Activated gamma-delta T cell treated with Interleukin-2 at 50 U/mL for 16 hours (primary cell): ENCODE data around the gene TKTL1.
A peak's percentile ranks its signal among the peaks of the same experiment; 100 is the strongest.
"Not testable (repeated sequence)": the region's sequence is repeated elsewhere in the genome, so short reads cannot be mapped to it uniquely, and the experiment has no call there.

Experiments
- DNase-seq: peaks from one replicate; pipeline ENCODE4 v3.0.0-alpha.2; 2020

TKTL1 gene, protein sequence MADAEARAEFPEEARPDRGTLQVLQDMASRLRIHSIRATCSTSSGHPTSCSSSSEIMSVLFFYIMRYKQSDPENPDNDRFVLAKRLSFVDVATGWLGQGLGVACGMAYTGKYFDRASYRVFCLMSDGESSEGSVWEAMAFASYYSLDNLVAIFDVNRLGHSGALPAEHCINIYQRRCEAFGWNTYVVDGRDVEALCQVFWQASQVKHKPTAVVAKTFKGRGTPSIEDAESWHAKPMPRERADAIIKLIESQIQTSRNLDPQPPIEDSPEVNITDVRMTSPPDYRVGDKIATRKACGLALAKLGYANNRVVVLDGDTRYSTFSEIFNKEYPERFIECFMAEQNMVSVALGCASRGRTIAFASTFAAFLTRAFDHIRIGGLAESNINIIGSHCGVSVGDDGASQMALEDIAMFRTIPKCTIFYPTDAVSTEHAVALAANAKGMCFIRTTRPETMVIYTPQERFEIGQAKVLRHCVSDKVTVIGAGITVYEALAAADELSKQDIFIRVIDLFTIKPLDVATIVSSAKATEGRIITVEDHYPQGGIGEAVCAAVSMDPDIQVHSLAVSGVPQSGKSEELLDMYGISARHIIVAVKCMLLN

DNA sequence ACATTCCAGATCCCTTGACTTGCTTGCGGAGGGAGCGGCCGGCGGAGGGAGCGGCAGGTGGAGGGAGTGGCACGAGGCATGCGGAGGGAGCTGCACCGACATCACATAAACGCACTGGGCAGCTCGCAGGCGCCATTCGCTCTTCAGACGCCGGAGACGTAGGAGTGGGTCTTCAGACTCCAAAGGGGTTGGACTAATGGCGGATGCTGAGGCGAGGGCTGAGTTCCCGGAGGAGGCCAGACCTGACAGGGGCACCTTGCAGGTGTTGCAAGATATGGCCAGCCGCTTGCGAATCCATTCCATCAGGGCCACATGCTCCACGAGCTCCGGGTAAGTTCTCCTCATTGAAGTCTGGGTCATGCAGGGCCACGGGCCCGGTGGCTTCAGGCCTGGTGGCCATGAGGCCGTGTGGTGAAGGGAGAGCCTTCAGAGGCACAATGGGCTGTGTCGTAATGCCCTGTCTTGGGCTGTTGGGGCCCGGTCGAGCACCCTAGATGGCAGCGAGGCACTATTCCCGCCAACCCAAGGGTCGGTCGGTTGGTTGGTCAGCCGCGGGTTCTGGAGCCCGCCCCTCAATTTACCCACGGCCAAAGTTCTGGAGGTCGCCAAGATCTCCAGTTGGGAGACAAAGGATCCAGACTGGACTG lies at the start of gene TKTL1:
Gene TKTL1, plus strand, starts transcription at position 132 of the 647 bp plus-strand sequence. Its CDS starts 65 bp downstream, at position 197.
- DNase-seq, result no peak

- DNase-seq, result not testable (repeated sequence)
These were observed 48.1 kb upstream of the TKTL1 start for GRCh38 chrX:154247377-154248045.

GRCh38 chrX:154248076-154248475 lies 47.5 kb upstream of the TKTL1 start:
- not testable (repeated sequence) for DNase-seq

GRCh38 chrX:154257282-154257681 lies 38.3 kb upstream of the TKTL1 start, which contains the start of gene OPN1MW3:
TSS of gene OPN1MW3 (plus strand) at chrX:154257582. CDS start at chrX:154257620, 38 bp downstream.
- DNase-seq, result not testable (repeated sequence)

GRCh38 chrX:154258711-154259110 lies 36.9 kb upstream of the TKTL1 start:
- not testable (repeated sequence) for DNase-seq

GRCh38 chrX:154263072-154263471 lies 32.5 kb upstream of the TKTL1 start:
- not testable (repeated sequence) for DNase-seq

DNA sequence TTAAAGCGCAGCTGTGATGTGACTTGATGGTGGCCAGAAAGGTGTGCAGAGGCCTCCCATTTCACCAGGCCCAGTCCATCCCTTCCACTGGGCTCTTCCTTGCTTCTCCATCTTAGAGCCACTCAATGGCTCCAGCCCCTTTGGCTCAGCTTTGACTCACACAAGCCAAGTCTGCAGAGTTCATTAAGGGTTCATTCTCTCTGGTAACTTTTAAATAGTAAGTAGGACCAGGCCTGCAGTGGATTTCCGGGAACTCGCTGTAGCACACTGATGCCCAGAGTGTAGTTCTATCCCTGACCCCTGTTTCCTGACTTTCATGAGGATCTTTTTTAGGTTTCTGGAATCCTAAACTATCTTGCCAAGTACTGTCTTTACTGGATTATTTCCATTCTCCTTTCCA lies 26.4 kb upstream of the TKTL1 start:
- not testable (repeated sequence) for DNase-seq

DNA sequence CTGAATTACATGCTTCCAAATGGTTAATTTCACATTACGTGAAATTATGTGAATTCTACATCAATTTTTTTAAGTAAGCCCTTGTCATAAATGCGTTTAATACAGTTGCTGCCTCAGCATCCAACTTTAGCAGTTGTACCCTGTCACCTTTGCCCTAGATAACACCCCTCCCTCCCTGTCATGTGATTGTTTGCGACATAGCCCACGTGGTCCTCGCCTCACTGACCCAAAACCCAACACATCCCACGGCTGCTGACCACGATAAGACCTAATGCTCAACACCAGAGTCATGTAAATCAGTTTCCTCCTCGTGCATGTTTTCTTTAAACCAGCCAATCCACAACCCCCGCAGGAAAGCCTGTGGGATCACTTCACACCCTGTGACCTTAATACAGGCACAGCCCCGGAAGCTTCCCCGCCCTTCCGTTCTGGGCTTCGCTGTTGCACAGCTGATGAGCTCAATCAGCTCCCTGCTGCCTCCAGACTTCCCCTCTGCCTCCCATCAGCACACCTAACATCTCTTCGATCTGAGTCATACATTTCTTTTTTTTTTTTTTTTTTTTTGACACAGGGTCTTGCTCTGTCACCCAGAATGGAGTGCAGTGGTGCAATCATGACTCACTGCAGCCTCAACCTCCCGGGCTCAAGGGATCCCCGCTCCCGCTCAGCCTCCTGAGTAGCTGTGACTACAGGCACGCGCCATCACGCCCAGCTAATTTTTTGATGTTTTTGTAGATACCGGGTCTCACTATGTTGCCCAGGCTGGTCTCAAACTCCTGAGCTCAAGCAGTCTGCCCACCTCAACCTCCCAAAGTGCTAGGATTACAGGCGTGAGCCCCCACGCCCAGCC lies 10.9 kb upstream of the TKTL1 start:
- DNase-seq, result not testable (repeated sequence)

- DNase-seq, result not testable (repeated sequence)
These were observed 9.2 kb upstream of the TKTL1 start for GRCh38 chrX:154286406-154286805.

GRCh38 chrX:154294791-154295574 lies 612 bp upstream of the TKTL1 start, which contains the start of gene TEX28:
TSS of gene TEX28 (minus strand) at chrX:154295124. CDS start at chrX:154292117, 3,007 bp downstream.
- DNase-seq, result no peak

DNA sequence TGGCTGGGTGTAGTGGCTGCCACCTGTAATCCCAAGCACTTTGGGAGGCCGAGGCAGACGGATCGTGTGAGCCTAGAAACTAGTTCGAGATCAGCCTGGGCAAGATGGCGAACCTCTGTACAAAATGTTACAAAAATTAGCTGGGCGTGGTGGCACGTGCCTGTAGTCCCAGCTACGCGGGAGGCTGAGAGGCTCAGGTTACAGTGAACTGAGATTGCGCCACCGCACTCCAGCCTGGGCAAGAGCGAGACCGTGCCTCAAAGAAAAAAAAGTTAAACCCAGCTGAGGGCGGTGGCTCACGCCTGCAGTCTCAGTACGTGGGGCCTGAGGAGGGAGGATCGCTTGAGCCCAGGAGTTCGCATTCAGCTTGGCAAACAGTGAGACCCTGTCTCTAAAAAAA lies 1.1 kb downstream of the TKTL1 start:
- no peak for DNase-seq

GRCh38 chrX:154298312-154298711 lies 2.7 kb downstream of the TKTL1 start:
- DNase-seq, result no peak

DNA sequence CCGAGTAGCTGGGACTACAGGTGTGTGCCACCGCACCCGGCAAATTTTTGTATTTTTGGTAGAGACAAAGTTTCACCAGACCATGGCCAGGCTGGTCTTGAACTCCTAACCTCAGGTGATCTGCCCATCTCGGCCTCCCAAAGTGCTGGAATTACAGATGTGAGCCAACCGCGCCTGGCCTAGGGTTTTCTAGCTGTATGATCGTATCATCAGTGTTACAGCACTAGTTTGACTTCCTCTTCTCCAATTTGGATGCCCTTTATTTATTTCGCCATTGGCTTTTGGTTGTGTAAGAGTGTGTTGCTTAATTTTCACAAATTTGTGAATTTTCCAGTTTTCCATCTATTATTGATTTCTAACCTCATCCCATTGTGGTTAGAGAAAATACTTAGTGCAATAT lies 5.2 kb downstream of the TKTL1 start:
- no peak for DNase-seq

- not testable (repeated sequence) for DNase-seq
These were observed 7.4 kb downstream of the TKTL1 start for GRCh38 chrX:154302998-154303397.

GRCh38 chrX:154303476-154303875 lies 7.9 kb downstream of the TKTL1 start:
- no peak for DNase-seq

- DNase-seq, result no peak
These were observed 9.3 kb downstream of the TKTL1 start for GRCh38 chrX:154304846-154305245.

GRCh38 chrX:154305541-154306205 lies 10.1 kb downstream of the TKTL1 start:
- no peak for DNase-seq

GRCh38 chrX:154307202-154307601 lies 11.6 kb downstream of the TKTL1 start:
- no peak for DNase-seq

GRCh38 chrX:154308108-154308946 lies 12.7 kb downstream of the TKTL1 start:
- peak; percentile 84 for DNase-seq
